NCI-H128 (cell line): ENCODE measurements around the gene GNAL.

Source experiments
- DNase-seq: peaks from one replicate; lab custom pipeline; 2025; ENCODE audit not compliant: unreplicated experiment; lab: John Stamatoyannopoulos, UW

GNAL gene

GRCh38 chr18:11759456-11759855, 70.4 kb downstream of the GNAL start:
- no peak for DNase-seq

GRCh38 chr18:11760498-11761167, 71.6 kb downstream of the GNAL start:
- no peak for DNase-seq

GRCh38 chr18:11761553-11761952, 72.5 kb downstream of the GNAL start:
- no peak for DNase-seq

GRCh38 chr18:11762429-11762828, 73.4 kb downstream of the GNAL start:
- no peak for DNase-seq

- no peak for DNase-seq
These were observed 78.3 kb downstream of the GNAL start for GRCh38 chr18:11767329-11767728.

GRCh38 chr18:11767935-11768334, 78.9 kb downstream of the GNAL start:
- DNase-seq, result no peak

- DNase-seq, result no peak
These were observed 86.5 kb downstream of the GNAL start for GRCh38 chr18:11775436-11776174.

- DNase-seq, result no peak
These were observed 91.0 kb downstream of the GNAL start for GRCh38 chr18:11780042-11780441.

GRCh38 chr18:11783716-11784331, 94.8 kb downstream of the GNAL start:
- DNase-seq, result no peak

- DNase-seq, result no peak
These were observed 95.7 kb downstream of the GNAL start for GRCh38 chr18:11784674-11785304.

GRCh38 chr18:11785444-11786055, 96.5 kb downstream of the GNAL start:
- no peak for DNase-seq

GRCh38 chr18:11789716-11790510, 100.8 kb downstream of the GNAL start:
- no peak for DNase-seq

- no peak for DNase-seq
These were observed 102.1 kb downstream of the GNAL start for GRCh38 chr18:11791131-11791530.

GRCh38 chr18:11792632-11793031, 103.6 kb downstream of the GNAL start:
- DNase-seq, result no peak

GRCh38 chr18:11794195-11794594, 105.1 kb downstream of the GNAL start:
- DNase-seq, result no peak

- DNase-seq, result no peak
These were observed 106.9 kb downstream of the GNAL start for GRCh38 chr18:11795916-11796315.

- no peak for DNase-seq
These were observed 109.2 kb downstream of the GNAL start for GRCh38 chr18:11798271-11798670.

GRCh38 chr18:11799066-11799465, 110.0 kb downstream of the GNAL start:
- no peak for DNase-seq

GRCh38 chr18:11800566-11801334, 111.7 kb downstream of the GNAL start:
- no peak for DNase-seq

- no peak for DNase-seq
These were observed 112.5 kb downstream of the GNAL start for GRCh38 chr18:11801573-11801972.
